ENCODE data around the gene PSD.

The PSD gene

DNA sequence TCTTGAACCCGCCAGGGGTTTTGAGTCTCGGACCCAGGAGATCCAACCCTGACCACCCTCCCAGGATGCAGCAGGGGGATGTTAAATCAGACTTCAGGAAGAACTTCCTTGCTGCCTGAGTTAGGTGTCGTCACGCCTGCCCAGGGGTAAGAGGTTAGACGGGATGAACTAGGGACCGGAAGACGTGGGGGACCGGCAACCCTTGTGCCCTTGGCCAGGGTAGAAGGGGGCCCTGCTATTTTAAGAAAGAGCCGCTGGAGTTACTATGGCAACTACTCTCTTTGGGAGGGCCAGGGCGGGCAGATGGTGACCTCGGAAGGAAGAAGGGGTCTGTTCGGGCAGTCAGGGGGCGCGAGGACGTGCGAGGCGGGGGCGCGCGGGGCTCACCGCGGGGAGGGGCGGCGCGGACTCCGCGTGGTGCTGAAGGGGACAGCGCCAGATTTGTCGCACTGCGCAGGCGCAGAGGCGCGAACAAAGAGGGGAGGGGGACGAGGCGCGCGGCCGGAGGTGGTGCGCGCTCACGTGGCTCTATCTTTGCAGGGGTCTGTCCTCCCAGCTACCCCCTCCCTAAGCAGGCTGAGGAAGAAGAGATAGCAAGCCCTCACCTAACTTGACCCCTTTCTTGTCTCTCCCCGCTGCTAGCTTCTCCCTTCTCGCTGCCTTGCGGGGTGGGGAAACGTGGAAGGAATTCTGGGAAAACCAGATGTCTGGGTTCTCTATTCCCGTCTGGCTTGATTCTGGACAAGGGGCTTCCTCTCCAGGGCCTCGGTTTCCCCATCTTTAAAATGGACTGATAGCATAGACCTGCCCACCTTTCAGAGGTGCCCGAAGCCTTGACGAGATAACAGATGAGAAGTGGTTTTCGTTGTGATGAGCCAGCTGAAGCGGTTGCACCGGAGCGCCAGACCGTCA, 940 bp upstream of the PSD start:
- no peak for DNase-seq

DNA sequence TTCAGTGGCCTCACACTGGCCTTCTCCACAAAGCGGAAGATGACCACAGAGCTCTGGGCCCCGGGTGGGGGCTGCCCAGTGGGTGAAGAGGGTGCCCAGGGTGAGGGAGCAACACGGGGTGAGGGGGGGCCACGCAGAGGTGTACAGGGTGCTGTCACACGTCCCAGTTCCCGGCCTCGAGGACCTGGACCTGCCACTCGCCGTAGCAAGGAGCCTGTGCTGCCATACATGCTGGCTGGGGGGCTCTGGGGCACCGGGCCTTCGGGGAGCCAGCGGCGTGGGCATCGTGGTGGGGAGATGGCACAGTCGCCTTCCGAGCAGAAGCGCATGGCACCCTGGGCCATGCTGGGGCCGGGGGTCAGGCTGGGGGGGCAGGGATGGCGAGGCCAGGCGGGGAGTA, 1.9 kb downstream of the PSD start:
- no peak for DNase-seq

DNA sequence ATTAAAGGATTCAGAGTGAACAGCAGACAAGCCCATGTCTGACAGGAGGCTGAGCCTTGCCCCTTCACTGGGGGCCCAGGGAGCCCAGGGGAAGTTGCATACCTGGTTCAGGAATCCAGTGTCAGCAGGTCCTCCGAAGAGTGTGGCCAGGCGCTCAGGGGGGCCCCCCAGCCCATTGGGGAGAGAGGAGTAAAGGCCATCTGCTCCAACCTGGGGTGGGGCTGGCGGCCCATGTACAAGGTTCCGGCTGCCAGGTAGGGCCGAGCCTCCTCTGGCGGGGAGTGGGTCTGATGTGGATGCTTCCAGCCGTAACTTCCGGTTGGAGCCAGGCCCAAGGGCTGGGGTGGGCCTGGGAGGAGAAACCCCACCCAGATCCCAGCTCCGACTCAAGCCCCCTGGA, 2.3 kb downstream of the PSD start:
- no peak for DNase-seq

DNA sequence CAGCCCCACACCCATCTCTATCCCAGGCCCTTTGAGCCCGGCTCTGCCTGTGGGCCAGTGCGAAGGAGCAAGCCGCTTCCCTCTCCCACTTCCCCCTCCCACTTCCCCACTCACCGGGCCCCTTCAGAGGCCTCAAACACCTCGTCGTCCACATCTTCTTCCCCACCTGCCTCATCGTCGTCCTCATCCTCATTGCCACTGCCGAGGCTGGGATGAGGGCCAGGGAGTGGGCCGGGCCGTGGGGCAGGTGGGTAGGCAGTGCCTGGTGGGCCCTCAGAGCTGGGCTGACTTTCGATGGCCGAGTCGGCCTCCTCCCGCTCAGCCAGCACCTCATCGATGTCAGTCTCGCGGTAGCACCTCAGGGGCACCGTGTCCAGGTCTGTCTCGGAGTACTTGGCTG, 3.8 kb downstream of the PSD start:
- no peak for DNase-seq

DNA sequence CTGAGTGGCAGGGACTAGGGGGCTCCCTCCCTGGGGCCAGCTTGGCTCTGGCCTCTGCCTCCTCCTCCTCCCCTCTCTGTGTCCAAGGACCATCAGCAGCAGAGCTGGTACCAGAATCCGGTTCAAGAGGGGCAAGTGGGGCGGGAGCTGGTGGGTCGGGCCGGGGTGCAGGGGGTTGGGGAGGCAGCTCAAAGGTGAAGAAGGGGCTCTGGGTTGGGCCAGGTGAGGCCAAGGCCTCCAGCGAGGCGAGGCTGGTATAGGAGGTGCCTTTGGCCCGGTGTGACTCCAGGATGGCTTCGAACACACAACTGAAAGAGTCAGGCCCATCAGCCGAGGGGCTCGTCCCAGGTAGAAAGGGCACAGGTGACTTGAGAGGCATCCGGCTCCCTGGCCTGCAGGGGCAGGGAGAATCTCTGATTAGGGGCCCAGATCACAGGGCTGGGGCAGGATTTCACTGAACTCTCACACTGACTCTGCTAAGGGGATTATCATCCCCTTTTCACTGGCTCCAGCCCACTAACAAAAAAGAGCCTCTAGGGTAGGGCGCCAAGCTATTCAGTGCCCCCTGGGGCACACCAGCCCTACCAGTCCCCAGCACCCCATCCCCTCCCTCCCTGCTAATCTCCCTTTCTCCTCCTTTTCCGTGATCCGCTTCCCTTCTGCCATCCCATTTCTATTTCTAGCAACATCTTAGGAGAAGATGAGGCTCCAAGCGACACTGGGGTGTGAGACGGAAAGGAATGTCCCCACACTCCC, 4.6 kb downstream of the PSD start:
- no peak for DNase-seq

DNA sequence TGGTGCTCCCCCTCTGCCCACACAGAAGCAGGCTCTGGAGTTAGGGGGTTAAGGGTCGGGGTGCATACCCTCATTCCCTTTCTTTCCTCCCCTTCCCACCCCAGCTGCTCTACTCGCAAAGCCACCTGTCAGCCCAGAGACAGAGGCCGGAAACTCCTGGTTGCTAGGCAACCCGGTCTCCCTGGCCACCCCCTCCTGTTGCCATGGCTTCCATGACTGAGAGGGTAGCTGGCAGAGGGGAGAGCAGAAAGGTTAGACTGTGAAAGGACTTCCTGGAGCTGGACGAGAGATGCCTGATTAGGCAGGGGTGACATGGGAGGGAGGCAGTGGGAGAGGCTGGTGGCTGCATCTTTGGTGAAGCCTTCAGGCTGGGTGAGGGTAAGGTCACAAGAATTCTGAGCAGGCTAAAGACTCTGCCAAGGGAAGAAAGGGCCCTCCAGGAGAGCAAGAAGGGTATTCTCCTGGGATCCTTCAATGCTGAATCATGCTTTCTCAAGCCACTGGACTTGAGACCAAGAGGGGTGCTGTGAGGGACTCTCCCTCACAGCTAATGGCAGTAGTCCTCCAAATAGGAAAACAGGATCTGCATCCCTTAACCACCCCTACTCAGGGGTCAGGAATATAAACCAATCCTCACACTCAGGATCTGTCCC, 5.4 kb downstream of the PSD start:
- DNase-seq, result no peak

DNA sequence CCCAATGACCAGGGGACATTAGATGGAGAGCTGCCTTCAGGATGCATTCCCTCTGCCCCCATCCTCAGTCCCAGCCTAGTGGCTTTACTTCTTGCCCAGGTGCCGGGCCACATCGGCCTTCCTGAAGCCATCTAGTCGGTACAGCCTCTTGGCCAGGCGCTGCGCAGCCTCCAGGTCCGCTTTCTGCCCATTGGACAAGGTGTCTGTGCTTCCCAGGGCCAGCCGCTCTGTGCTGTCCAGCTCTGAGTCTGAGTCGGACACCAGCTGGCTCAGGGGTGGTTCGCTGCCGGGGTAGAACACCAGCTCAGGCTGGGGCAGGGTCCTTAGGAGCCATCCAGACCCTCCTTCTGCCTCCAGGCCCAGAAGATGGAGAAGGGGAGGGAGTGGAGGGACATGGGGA, 6.3 kb downstream of the PSD start:
- DNase-seq, result no peak

DNA sequence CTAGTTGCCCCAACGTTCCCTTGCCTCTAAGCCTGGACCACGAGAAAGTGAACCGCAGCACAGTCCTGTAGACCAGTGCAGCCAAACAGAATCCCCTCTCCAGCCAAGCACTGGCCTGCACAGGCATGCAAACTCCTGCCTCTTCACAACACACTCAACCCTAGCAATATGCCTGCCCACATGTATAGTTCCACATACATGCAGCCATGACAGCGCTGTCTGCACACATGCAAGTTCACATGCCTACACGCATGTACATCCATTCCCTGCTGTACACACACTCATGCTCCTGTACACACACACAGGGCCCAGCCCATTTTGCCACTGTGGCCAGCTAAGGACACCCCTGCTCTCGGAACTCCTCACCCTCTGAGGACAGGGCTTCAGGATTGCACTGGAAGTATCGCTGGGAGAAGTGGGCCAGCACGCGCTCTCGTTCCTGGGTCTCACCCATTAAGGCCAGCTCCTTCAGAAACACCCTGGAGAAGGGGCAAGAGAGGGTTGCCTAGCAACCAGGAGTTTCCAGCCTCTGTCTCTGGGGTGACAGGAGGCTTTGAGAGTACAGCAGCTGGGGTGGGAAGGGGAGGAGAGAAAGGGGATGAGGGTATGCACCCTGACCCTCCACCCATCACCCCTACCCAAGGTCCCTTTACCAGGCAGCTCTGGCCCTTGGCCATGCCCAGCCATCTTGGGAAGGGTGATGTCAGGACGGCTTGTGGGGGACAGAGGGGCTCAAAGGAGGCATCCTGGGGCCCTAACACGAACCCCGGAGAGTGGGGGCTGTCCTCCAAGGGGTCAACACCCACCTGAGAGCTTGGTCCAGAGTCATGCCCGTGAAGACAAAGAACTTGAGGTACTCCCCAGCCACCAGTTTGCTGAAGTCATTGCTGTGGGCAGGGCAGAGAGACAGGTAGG, 7.0 kb downstream of the PSD start:
- no peak for DNase-seq

DNA sequence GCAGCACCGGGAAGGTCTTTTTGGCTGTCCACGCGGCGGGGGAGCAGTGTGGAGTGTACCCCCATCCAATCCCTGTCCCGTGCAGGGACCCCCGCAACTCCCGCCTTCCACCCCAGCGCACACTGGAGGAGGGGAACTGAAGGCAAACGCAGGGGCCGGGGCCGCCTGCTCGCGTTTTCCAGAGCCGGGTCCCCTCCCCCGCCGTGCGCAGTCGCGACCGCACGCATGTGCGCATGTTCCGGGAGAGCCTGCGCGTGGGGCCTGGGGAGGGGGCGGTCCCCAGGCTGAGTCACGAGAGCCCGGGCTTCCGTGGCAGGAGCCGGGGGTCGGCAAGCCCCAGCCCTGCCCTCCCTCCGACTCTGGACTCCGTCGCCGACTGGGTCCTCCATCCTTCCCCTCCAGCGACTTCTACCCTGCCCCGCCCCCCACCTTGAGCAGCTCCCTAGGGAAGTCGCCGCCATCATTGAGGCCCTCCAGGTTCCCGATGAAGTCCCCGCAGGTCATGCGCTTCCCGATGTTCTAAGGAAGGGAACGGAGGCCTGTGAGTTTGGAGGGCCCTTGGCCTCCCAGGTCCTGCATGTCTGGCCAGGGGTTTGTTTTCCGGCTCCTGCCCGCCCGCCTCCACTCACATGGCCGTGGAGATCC, 8.0 kb downstream of the PSD start:
- no peak for DNase-seq

DNA sequence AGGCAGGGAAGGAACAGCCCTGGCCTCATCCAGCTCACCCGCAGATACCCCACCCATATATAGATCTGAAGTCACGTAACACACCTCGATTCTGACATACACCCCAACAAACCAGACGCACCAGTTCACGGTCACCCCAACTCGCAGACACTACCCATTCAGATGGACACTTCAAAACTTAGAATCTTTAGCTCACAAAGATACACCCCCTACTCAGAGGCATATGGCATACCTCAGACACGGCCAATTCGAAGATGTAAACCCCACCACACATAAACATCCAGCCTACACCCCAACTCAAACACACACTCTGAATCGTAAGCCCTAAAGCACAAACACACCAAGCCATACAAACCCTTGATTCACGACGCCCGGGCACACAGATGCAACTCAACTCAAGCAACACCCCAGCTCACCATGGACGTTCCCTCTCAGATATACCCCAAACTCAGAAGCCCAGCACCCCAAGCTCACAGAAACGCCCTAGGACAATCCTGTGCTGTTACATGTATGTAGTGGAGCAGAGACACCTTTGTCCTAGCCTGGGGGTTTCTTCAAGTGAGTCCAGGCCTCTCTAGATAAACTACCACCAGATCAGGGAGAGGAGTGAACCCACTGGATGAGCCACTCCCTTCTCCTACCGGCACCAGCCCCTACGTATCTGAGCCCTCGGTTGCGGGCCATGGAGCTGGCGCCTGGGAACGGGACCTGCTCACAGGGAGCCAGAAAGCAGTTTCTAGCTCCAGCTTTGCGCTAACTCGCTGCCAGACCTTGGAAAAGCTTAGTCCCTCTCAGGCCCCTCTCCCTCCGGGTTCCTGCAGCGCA, 8.8 kb downstream of the PSD start:
- no peak for DNase-seq

DNA sequence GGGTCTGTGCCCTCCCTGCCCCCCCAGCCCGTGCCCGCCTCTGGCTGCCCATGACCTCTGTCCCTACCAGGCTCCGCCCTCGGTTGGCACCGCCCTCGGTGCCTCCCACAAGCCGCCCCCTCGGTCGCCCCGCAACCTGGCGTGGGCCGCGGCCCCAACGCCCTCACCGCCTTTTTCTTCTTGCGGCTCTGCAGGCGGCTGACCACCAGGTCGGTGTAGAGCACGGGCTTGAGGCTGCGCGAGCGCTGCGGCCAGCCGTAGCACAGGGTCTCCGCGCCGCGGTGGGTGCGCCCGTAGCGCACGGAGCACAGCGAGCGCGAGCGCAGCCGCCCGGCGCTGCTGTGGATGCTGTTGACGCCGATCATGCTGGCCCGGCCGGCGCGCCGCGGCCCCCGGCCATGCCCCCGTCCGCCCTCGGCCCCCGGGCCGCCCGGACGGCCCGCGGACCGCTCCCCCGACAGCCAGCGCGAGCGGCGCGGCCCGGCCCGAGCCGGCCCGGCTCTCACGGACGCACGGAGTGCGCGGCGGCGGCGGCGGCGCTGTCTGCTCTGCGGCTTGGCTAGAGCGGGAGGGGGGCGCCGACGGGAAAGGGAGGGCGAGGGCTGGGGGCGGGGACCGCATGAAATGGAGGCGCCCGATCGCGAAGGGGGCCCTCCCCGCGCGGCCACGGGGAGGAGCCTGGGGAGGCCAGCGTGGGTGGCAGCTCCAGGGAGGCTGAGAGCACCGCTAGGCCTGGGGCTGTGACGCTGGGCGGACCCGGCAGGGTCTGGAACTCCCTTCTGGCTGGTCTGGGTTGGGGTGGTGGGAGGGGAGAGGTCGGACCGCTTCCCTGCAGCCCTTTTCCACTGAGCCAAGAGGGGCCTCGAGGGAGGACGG, 9.6 kb downstream of the PSD start:
- DNase-seq, result no peak

DNA sequence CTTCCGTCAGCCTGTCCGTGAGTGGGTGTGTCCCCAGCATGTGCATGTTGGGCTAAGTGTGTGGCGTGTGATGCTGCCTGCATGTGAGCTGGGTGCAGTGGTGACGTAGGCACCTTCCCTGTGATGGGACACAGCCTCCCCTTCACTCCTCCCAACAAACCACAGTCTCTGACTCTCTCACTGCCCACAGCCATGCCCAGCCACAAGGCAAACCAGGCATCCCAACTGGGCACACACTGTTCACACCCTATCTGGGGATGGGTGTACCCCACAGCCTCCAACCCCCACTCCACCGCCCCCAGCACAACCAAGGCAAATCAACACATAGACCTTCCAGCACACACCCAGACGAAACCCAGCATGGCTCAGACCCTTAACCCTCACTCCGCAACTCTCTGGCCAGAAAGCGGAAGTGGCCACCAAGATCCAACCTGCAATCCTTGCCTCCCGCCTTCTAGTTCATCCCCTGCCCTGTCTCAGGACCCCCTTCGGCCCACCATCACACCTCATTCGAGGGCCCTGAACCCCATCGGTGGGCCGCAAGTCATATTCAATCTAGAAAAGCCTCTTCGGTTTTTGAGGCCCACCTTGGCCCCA, 10.4 kb downstream of the PSD start:
- no peak for DNase-seq

DNA sequence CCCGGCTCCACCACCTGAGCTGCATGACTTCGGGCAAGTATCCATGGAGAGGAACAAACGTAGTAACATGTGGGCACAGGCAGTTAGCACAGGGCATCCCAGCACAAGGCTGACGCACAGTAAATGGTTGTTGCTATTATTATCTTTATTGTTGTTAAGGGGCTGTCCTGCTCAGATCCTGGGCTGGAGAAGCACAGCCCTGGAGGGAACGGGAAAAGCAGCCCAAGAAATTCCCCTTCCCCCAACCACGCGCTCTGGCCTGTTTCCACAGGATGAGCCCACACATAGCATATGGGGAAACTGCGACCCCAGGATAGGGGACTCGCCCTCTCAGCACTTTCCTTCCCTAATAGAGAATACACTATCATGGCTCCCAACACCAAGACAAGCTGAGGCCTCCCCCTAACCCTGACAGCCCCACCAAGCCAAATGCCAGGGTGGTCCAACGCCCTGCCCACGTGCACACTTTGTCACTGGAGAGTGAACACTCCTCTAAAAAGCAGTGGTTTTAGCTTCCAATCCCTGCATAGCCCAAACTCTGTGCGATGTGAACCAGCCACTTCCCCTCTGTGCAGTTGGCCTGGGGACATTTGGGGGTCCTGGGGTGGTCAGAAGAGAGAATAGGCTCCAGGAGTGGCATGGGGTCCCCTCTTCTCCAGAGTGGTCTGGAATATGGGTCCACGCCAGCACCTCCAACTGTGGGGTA, 11.0 kb downstream of the PSD start:
- DNase-seq, result no peak

DNA sequence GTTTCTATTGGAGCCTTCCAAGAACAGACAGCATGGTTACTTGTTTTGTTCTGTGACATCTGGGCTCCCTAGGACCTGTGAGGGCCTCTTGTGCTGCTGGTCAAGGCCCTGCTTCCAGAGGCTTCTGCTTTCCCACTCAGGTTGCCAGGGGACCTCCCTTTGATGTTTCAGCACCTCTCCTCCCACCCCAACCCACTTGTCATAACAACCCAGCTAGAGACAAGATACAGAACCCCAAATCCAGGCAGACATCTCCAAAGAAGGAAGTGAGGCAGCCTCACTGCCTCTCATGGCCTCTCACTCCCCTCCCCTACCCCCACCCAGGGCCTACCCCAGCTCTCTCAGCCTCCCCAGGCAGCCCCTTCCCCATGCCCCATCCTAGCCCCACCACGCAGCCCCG, 11.8 kb downstream of the PSD start:
- no peak for DNase-seq

DNA sequence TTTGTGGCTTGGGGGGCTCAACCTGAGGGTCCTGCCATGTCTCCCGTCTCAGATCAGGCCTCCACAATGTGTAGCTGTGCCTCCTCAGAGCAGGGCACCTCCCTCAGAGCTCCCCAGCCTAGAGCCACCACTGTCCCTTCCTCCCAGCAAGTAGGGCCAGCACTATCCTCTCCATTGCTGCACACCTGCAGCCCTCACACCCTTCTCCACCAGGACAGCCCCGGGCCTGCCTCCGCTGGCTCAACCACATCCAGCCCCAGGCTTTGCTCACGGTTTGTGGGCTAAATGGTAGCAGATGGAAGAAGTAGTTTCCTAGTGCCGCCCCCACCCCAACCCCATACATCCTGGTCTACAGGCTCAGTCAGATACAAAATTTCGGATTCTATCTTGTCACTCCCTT, 13.0 kb downstream of the PSD start:
- no peak for DNase-seq

DNA sequence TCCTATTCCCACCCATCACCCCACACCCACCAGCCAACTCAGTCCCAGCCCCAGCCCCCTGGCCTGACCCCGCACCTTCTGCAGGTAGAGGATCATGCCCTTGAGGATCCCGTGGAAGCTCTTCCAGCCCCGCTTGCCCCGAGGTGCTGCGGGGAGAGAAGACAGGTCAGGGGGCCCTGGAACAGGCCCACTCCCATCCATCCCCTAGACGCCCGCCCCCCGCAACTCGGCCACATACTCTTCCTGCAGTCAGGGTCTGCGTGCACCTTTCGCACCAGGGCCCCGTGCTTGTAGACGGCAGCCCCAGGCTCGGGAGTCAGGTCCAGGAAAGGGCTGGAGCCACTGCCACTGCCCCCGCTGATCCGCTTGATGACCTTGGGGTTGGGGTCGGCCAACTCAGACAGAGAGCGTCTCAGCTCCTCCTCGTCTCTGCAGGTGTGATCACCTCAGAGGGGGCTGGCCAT, 13.4 kb downstream of the PSD start:
- no peak for DNase-seq

DNA sequence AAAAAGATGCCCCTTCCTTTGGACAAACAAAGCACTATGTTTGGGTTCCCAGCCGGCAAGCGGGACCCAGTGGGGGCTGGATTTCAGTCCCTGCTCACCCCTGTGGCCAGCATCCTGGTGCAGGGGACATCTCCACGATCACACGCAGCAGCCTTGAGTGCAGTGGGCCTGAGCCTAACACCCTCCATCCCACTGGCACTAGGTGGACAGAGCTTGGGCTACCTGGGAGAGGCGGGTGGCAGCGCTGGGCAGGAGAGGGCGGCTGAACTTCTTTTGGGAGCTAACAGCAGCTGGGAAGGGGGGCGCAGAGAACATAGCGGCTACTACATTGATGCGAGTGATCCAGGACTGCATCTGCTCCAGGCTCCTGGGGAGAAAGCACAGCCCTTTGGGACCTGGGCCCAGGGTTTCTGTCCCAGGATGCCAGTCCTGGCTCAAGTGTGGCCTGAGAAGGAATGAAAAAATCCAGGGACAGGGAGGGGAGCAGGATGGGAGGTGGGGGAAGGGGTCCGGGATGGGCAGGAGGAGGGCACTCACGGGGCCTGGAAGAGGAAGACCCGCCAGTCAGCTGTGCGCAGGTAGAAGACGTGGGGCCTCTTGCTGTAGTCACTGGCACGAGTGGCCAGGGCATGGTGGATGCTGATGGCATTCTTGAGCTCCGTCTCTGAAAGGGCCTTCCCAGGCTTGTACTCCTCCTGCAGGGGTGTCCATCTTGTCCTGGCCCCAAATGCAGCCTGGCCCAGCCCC, 14.1 kb downstream of the PSD start:
- no peak for DNase-seq

DNA sequence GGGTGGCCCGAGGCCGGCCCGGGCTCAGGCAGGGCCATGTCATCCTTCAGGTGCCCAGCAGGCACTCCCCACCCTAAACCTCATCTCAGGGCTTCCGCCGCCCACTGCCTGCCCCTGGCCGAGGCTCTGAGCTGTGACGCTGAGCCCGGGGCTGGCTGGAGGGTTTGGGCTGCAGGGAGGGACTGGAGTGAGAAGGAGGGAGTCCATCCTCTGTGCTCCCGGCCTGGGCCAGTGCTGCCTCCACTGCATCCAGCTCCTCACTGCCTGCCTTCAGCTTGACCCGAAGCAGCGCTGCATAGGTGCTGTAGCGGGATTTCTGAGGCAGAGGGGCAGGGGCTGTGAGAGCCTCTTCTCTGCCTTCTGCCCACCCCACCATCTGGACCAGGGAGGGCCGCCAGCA, 15.5 kb downstream of the PSD start:
- DNase-seq, result no peak

Measured in kidney glomerular epithelial cell (primary cell).